SU-DHL-6 (cell line): ENCODE measurements around the gene TXLNB.

Source experiments
- H2AFZ ChIP-seq: fragments of 200-600 bp; sonication (generic); 2 replicates; pipeline ENCODE4 v1.6.1; 2014; ENCODE audit warnings: low read depth, mild to moderate bottlenecking, moderate library complexity, mixed read lengths, antibody characterized with exemption, low read length; ENCODE audit not compliant: severe bottlenecking
- H3F3A ChIP-seq: fragments of 200-600 bp; shearing (Covaris generic); 2 replicates; pipeline ENCODE4 v1.6.0; 2016; ENCODE audit warnings: antibody characterized with exemption, mild to moderate bottlenecking; ENCODE audit not compliant: insufficient read depth
- H3K27ac ChIP-seq: fragments of 200-600 bp; sonication (generic); 2 replicates; pipeline ENCODE4 v1.5.1; 2016; ENCODE audit warnings: low read depth, mild to moderate bottlenecking, low read length, moderate library complexity, mixed read lengths
- H3K27me3 ChIP-seq: fragments of 200-600 bp; sonication (generic), shearing (Covaris generic); 2 replicates; pipeline ENCODE4 v1.6.0; 2014; ENCODE audit warnings: mild to moderate bottlenecking, low read length
- H3K36me3 ChIP-seq: fragments of 200-600 bp; sonication (generic); 2 replicates; pipeline ENCODE4 v1.6.1; 2014; ENCODE audit warnings: mild to moderate bottlenecking, low read length, mixed read lengths
- H3K4me2 ChIP-seq: fragments of 300-600, 200-600 bp; shearing (Covaris generic), sonication (generic); 2 replicates; pipeline ENCODE4 v1.6.0; 2014; ENCODE audit warnings: low read length, low read depth, mild to moderate bottlenecking; ENCODE audit not compliant: poor library complexity, severe bottlenecking
- H3K4me3 ChIP-seq: fragments of 200-600 bp; sonication (generic); 2 replicates; pipeline ENCODE4 v1.5.1; 2014; ENCODE audit warnings: antibody characterized with exemption, low read length, mild to moderate bottlenecking, mixed read lengths; ENCODE audit not compliant: insufficient read depth, poor library complexity, severe bottlenecking
- H3K79me2 ChIP-seq: fragments of 200-600 bp; sonication (generic); 2 replicates; pipeline ENCODE4 v1.6.1; 2014; ENCODE audit warnings: mild to moderate bottlenecking, low read length, moderate library complexity; ENCODE audit not compliant: insufficient read depth
- H3K9ac ChIP-seq: fragments of 200-600 bp; sonication (generic); 2 replicates; pipeline ENCODE4 v1.7.0; 2014; ENCODE audit warnings: mild to moderate bottlenecking, low read length
- H3K9me2 ChIP-seq: fragments of 200-600 bp; sonication (generic); replicated peaks from 2 replicates; pipeline ENCODE4 v1.6.1; 2014; ENCODE audit warnings: low read length; ENCODE audit not compliant: insufficient read depth
- H3K9me3 ChIP-seq: fragments of 200-600 bp; sonication (generic); 2 replicates; pipeline ENCODE4 v1.6.1; 2014; ENCODE audit warnings: low read length, mixed read lengths; ENCODE audit not compliant: insufficient read depth
- H4K20me1 ChIP-seq: fragments of 200-600 bp; sonication (generic); 2 replicates; pipeline ENCODE4 v1.6.1; 2014; ENCODE audit warnings: low read depth, mild to moderate bottlenecking, antibody characterized with exemption, low read length, moderate library complexity, mixed read lengths
- CTCF ChIP-seq: fragments of 200-600 bp; sonication (generic); IDR thresholded peaks from one replicate; pipeline ENCODE4 v1.5.1; 2017; ENCODE audit warnings: antibody characterized with exemption, mild to moderate bottlenecking, low read length, moderate library complexity; ENCODE audit not compliant: insufficient read depth, poor library complexity, severe bottlenecking
- EZH2phosphoT487 ChIP-seq: fragments of 200-600 bp; sonication (generic), shearing (Covaris generic); conservative IDR thresholded peaks from 2 replicates; pipeline ENCODE4 v1.6.1; 2018; ENCODE audit warnings: mild to moderate bottlenecking, antibody characterized with exemption, low read length, moderate library complexity, mixed read lengths

TXLNB gene

GRCh38 chr6:139256087-139256486, 35.7 kb downstream of the TXLNB start:
- H3K79me2 ChIP-seq, result no peaks in the 10 kb centered on the region
- H3K4me3 ChIP-seq, result no peak overlapping the region
- no peaks in the 10 kb centered on the region for H3K9me2 ChIP-seq
- H4K20me1 ChIP-seq, result no peaks in the 10 kb centered on the region
- no peak overlapping the region for H3K27ac ChIP-seq
- H3F3A ChIP-seq, result peaks cover 4% of the 10 kb centered on the region; the same call in 1 of the 2 replicates
- no peak overlapping the region for H3K4me2 ChIP-seq
- H3K9me3 ChIP-seq, result no peaks in the 10 kb centered on the region
- peaks cover 4% of the 10 kb centered on the region; the same call in 1 of the 2 replicates for H3K36me3 ChIP-seq
- TF ChIP-seq CTCF, result no peak
- no peak for TF ChIP-seq EZH2phosphoT487
- no peaks in the 10 kb centered on the region for H3K27me3 ChIP-seq
- no peak overlapping the region for H3K9ac ChIP-seq
- no peak overlapping the region for H2AFZ ChIP-seq

- Histone ChIP-seq H3K27me3 (no peaks in the 10 kb centered on the region), H3K27ac (no peak overlapping the region), H2AFZ (no peak overlapping the region), H3K79me2 (no peaks in the 10 kb centered on the region), H3K36me3 (peaks cover 2% of the 10 kb centered on the region; the same call in 1 of the 2 replicates), H3F3A (peaks cover 4% of the 10 kb centered on the region; the same call in 1 of the 2 replicates), H4K20me1 (no peaks in the 10 kb centered on the region), H3K4me3 (no peak overlapping the region), H3K4me2 (no peak overlapping the region), H3K9me2 (no peaks in the 10 kb centered on the region), H3K9me3 (no peaks in the 10 kb centered on the region), H3K9ac (no peak overlapping the region)
- TF ChIP-seq CTCF, result no peak
- TF ChIP-seq EZH2phosphoT487, result no peak
Observed at GRCh38 chr6:139254196-139254595, 37.6 kb downstream of the TXLNB start.

GRCh38 chr6:139253656-139254055, 38.1 kb downstream of the TXLNB start:
- no peak overlapping the region for H3K27ac ChIP-seq
- H3K36me3 ChIP-seq, result no peaks in the 10 kb centered on the region; the same call in 1 of the 2 replicates
- H4K20me1 ChIP-seq, result no peaks in the 10 kb centered on the region
- peaks cover 4% of the 10 kb centered on the region; the same call in 1 of the 2 replicates for H3F3A ChIP-seq
- no peaks in the 10 kb centered on the region for H3K27me3 ChIP-seq
- no peak overlapping the region for H3K4me3 ChIP-seq
- H2AFZ ChIP-seq, result no peak overlapping the region
- no peaks in the 10 kb centered on the region for H3K79me2 ChIP-seq
- no peak overlapping the region for H3K9ac ChIP-seq
- H3K9me2 ChIP-seq, result no peaks in the 10 kb centered on the region
- TF ChIP-seq EZH2phosphoT487 (no peak), CTCF (no peak)
- no peak overlapping the region for H3K4me2 ChIP-seq
- no peaks in the 10 kb centered on the region for H3K9me3 ChIP-seq
